A673 (cell line): ENCODE results near the gene TMEM72.

Experiments used
- CTCF ChIP-seq: fragments of 300-800, 200-600 bp; sonication (generic); conservative IDR thresholded peaks from 2 replicates; pipeline ENCODE4 v1.5.1; 2017; ENCODE audit warnings: low read depth, mild to moderate bottlenecking, antibody characterized with exemption, low read length, moderate library complexity, mixed read lengths
- EZH2 ChIP-seq: fragments of 200-600 bp; sonication (generic); IDR thresholded peaks from 2 replicates; pipeline ENCODE4 v1.6.1; 2017; ENCODE audit warnings: borderline replicate concordance, low read depth, mild to moderate bottlenecking, mixed read lengths, antibody characterized with exemption, low read length; ENCODE audit not compliant: poor library complexity, severe bottlenecking

GRCh38 chr10:44958196-44958897 is 47.2 kb downstream of the TMEM72 start:
- TF ChIP-seq EZH2 (no peak), CTCF (no peak)
